ENCODE data around the gene C13orf42. TPM values are rescaled to one million over a fixed set of nuclear protein-coding genes. Genes with fewer than 3 reads are reported as not detected.
A peak's percentile ranks its signal among the peaks of the same experiment; 100 is the strongest.

Gene C13orf42
- total and polyA plus RNA-seq, 4 donors, result 0.04 to 0.23 TPM; not detected in 2

- no peaks in the 10 kb centered on the region for H3K9me3 ChIP-seq (ENCODE audit: control insufficient read depth in 4 of 4, insufficient read depth in 3 of 4, low read length in 3 of 4)
- H3K9ac ChIP-seq (ENCODE audit: insufficient read depth in 1 of 2, low read length in 2 of 2), result no peak overlapping the region
- no peak for TF ChIP-seq CTCF (IDR thresholded peaks at IDR 0.05; ENCODE audit: control extremely low read depth, extremely low read depth)
- no peaks in the 10 kb centered on the region for H3K27me3 ChIP-seq (ENCODE audit: control insufficient read depth in 3 of 3, insufficient read depth in 3 of 3, low read length in 2 of 3)
- 88 to 93% methylated on average over 8 of the region's 8 CpGs for WGBS, 2 donors
- no peaks in the 10 kb centered on the region for H3K4me1 ChIP-seq (ENCODE audit: control insufficient read depth in 5 of 5, insufficient read depth in 5 of 5, low read length in 5 of 5)
- DNase-seq (no peak), ATAC-seq (ENCODE audit: insufficient read depth, low FRiP score) (no peak)
- no peaks in the 10 kb centered on the region for H3K36me3 ChIP-seq (ENCODE audit: control insufficient read depth in 4 of 4, insufficient read depth in 4 of 4, low read length in 4 of 4)
- H3K4me3 ChIP-seq, result no peak overlapping the region
- no peak overlapping the region for H3K27ac ChIP-seq (ENCODE audit: low read depth in 1 of 2, low read length in 1 of 2)
Measured at GRCh38 chr13:51134763-51135365, 23.8 kb upstream of the C13orf42 start.

DNA sequence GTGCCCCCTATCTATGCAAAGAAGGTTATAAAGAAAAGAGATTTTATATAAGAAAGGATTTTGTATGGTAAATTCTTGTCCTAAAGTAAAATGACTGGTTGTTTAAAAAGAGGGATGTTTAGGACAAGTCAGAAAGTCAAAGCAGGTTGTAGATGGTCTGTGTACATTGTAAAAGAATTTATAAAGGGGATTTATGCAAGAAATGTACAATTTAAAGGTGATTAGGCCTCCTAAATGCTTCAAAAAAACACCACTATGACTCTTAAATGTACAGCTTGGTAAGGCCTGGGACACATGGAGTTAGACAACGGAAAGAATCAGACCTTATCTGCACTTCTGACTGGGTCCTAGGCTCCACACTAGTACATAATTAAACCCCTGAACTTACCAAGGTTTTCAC lies 19.3 kb upstream of the C13orf42 start:
- Histone ChIP-seq H3K4me1 (ENCODE audit: control insufficient read depth in 5 of 5, insufficient read depth in 5 of 5, low read length in 5 of 5) (no peaks in the 10 kb centered on the region), H3K36me3 (ENCODE audit: control insufficient read depth in 4 of 4, insufficient read depth in 4 of 4, low read length in 4 of 4) (no peaks in the 10 kb centered on the region), H3K9ac (ENCODE audit: insufficient read depth in 1 of 2, low read length in 2 of 2) (no peak overlapping the region), H3K27ac (ENCODE audit: low read depth in 1 of 2, low read length in 1 of 2) (no peak overlapping the region), H3K4me3 (no peak overlapping the region), H3K27me3 (ENCODE audit: control insufficient read depth in 3 of 3, insufficient read depth in 3 of 3, low read length in 2 of 3) (no peaks in the 10 kb centered on the region), H3K9me3 (ENCODE audit: control insufficient read depth in 4 of 4, insufficient read depth in 3 of 4, low read length in 3 of 4) (no peaks in the 10 kb centered on the region)
- 95 to 96% methylated on average over 1 of the region's 1 CpG for WGBS, 2 donors
- ATAC-seq (ENCODE audit: insufficient read depth, low FRiP score) (no peak), DNase-seq (no peak)
- TF ChIP-seq CTCF (IDR thresholded peaks at IDR 0.05; ENCODE audit: control extremely low read depth, extremely low read depth), result no peak

- peak; percentile 80 for TF ChIP-seq CTCF (IDR thresholded peaks at IDR 0.05; ENCODE audit: control extremely low read depth, extremely low read depth)
- peak; percentile 75 for ATAC-seq (ENCODE audit: insufficient read depth, low FRiP score)
- no peak overlapping the region for H3K4me3 ChIP-seq
Measured at GRCh38 chr13:51125495-51126226, 14.6 kb upstream of the C13orf42 start.

More at GRCh38 chr13:51125495-51126226, 14.6 kb upstream of the C13orf42 start:
- no peak overlapping the region for H3K27ac ChIP-seq (ENCODE audit: low read depth in 1 of 2, low read length in 1 of 2)
- no peaks in the 10 kb centered on the region for H3K9me3 ChIP-seq (ENCODE audit: control insufficient read depth in 4 of 4, insufficient read depth in 3 of 4, low read length in 3 of 4)
- H3K9ac ChIP-seq (ENCODE audit: insufficient read depth in 1 of 2, low read length in 2 of 2), result no peak overlapping the region
- H3K36me3 ChIP-seq (ENCODE audit: control insufficient read depth in 4 of 4, insufficient read depth in 4 of 4, low read length in 4 of 4), result no peaks in the 10 kb centered on the region
- H3K4me1 ChIP-seq (ENCODE audit: control insufficient read depth in 5 of 5, insufficient read depth in 5 of 5, low read length in 5 of 5), result no peaks in the 10 kb centered on the region
- peaks cover 0 to 3% (median 0%) of the 10 kb centered on the region in 3 donors for H3K27me3 ChIP-seq (ENCODE audit: control insufficient read depth in 3 of 3, insufficient read depth in 3 of 3, low read length in 2 of 3)
- peak; percentile 45 to 57 (median 54) for DNase-seq
- WGBS, 2 donors, result 31 to 33% methylated on average over 7 of the region's 7 CpGs
